Measurements from ENCODE around the gene EGF.

DNA sequence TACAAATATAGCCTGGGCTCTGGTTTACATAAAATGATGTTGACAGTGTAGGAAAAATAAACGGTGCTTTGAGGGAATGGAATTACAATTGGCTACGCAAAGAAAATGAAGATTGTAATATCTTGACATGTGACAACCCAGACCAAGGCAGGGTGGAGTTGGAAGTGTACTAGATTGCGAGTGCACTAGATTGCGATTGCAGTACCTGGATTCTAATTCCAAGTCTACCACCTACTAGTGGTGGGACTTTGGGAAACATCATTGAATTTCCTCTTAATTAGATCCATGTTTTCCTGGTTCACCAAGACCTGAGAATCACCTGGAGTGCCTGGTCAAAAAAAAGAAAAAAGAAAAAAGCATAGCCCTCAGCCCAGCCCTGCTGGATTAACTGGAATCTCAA is 18.6 kb downstream of the EGF start:
- TF ChIP-seq, protein P1, sequence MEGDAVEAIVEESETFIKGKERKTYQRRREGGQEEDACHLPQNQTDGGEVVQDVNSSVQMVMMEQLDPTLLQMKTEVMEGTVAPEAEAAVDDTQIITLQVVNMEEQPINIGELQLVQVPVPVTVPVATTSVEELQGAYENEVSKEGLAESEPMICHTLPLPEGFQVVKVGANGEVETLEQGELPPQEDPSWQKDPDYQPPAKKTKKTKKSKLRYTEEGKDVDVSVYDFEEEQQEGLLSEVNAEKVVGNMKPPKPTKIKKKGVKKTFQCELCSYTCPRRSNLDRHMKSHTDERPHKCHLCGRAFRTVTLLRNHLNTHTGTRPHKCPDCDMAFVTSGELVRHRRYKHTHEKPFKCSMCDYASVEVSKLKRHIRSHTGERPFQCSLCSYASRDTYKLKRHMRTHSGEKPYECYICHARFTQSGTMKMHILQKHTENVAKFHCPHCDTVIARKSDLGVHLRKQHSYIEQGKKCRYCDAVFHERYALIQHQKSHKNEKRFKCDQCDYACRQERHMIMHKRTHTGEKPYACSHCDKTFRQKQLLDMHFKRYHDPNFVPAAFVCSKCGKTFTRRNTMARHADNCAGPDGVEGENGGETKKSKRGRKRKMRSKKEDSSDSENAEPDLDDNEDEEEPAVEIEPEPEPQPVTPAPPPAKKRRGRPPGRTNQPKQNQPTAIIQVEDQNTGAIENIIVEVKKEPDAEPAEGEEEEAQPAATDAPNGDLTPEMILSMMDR (IDR thresholded peaks at IDR 0.05) = no peak
- TF ChIP-seq POLR2A (IDR thresholded peaks at IDR 0.05) = no peak
